Smooth muscle cell (in vitro differentiated cells): ENCODE measurements around the gene PSMA6. TPM values are rescaled to one million over a fixed set of nuclear protein-coding genes. Genes with fewer than 3 reads are reported as not detected.

Source experiments
- DNase-seq: peaks from one replicate; lab custom pipeline; 2025; ENCODE audit not compliant: unreplicated experiment; lab: John Stamatoyannopoulos, UW
- H2AFZ ChIP-seq: fragments of 200-600 bp; sonication (generic); 2 replicates; pipeline ENCODE4 v1.6.0; 2016; ENCODE audit warnings: antibody characterized with exemption, low read depth, mild to moderate bottlenecking
- H3F3A ChIP-seq: fragments of 200-600 bp; sonication (generic); 2 replicates; pipeline ENCODE4 v1.6.0; 2017; ENCODE audit warnings: antibody characterized with exemption, low read depth
- H3K27ac ChIP-seq: fragments of 200-600 bp; sonication (generic); 2 replicates; pipeline ENCODE4 v1.5.1; 2016; ENCODE audit warnings: low read depth, mild to moderate bottlenecking
- H3K27me3 ChIP-seq: fragments of 200-600 bp; sonication (generic); 2 replicates; pipeline ENCODE4 v1.6.1; 2016; ENCODE audit warnings: low read depth, mild to moderate bottlenecking
- H3K36me3 ChIP-seq: fragments of 200-600 bp; sonication (generic); 2 replicates; pipeline ENCODE4 v1.5.1; 2016; ENCODE audit warnings: low read depth
- H3K4me1 ChIP-seq: fragments of 200-600 bp; sonication (generic); 2 replicates; pipeline ENCODE4 v1.5.1; 2016; ENCODE audit warnings: low read depth
- H3K4me2 ChIP-seq: fragments of 200-600 bp; sonication (generic); 2 replicates; pipeline ENCODE4 v1.6.0; 2016; ENCODE audit warnings: mild to moderate bottlenecking
- H3K4me3 ChIP-seq: fragments of 200-600 bp; sonication (generic); 2 replicates; pipeline ENCODE4 v1.5.1; 2016; ENCODE audit warnings: mild to moderate bottlenecking
- H3K79me2 ChIP-seq: fragments of 200-600 bp; sonication (generic); 2 replicates; pipeline ENCODE4 v1.6.0; 2016; ENCODE audit warnings: low read depth, mild to moderate bottlenecking
- H3K9ac ChIP-seq: fragments of 200-600 bp; sonication (generic); 2 replicates; pipeline ENCODE4 v1.6.0; 2016; ENCODE audit warnings: low read depth
- H3K9me3 ChIP-seq: fragments of 200-600 bp; sonication (generic); replicated peaks from 2 replicates; pipeline ENCODE4 v1.5.1; 2016; ENCODE audit warnings: low read depth
- H4K20me1 ChIP-seq: fragments of 200-600 bp; sonication (generic); 2 replicates; pipeline ENCODE4 v1.6.0; 2016; ENCODE audit warnings: low read depth
- WGBS: methylation state at CpG from one replicate; pipeline ENCODE4 v1.1.7; 2016; ENCODE audit warnings: low lambda C conversion rate; 5-methylcytosine and 5-hydroxymethylcytosine counted together
- polyA plus RNA-seq: library from polyadenylated mRNA; unstranded; fragments of >200 nt; fragmentation: Nextera tagmentation; extraction: Ambion mirVana; gene quantifications from 2 replicates; pipeline ENCODE4 v1.2.1, GENCODE V29; 2016
- total RNA-seq: library from RNA; depleted of rRNA; stranded (reverse); fragments of >200 nt; gene quantifications from 2 replicates; pipeline ENCODE4 v1.2.3, GENCODE V29; 2014
- TF ChIP-seq, protein P1 (sequence below): fragments of 200-600 bp; sonication (generic); IDR thresholded peaks from 2 replicates; pipeline ENCODE4 v1.5.1; 2017; ENCODE audit warnings: borderline replicate concordance, mild to moderate bottlenecking, antibody characterized with exemption; ENCODE audit not compliant: insufficient read depth, poor library complexity, severe bottlenecking

The PSMA6 gene
- total and polyA plus RNA-seq, 2 experiments from 2014 or later = 251 to 315 TPM

DNA sequence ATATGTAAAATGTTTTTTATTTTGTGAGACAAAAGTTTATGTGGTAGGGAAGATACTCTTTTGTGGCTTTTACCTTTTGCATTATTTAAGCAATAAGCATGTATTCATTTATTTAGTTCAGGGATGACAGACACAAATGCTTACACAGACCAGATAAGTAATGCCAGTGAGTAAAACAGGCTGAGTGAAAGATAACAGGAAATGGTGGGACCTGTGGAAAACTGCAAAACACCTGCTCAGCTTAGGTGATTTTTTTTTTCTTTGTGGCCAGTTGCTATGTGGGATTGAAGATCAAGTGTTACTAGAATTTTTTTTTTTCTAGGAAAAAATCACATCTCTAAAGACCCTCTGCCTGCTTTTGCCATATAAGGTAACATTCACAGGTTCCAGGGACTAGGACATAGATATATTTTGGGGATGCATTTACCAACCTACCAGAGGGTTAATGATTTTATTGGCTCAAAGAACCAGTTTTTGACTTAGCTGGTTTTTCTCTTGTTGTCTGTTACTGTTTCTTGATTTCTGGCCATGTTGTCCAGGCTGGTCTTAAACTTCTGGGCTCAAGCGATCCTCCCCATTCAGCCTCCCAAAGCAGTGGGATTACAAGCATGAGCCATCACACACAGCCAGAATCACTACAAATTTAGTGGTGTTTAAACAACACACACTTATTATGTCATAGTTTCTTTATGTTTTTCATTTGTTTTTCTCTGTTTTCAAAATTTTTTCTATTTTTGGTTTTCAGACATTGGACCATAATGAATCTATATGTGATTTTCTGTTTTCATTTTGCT is 9.8 kb downstream of the PSMA6 start:
- Histone ChIP-seq H3K9me3 (no peaks in the 10 kb centered on the region), H2AFZ (no peak overlapping the region), H3K27ac (no peak overlapping the region), H3F3A (no peaks in the 10 kb centered on the region), H3K4me1 (no peaks in the 10 kb centered on the region), H3K4me3 (no peak overlapping the region), H3K36me3 (no peaks in the 10 kb centered on the region), H3K27me3 (no peaks in the 10 kb centered on the region), H3K4me2 (no peak overlapping the region), H4K20me1 (peaks cover 98% of the 10 kb centered on the region), H3K9ac (no peak overlapping the region), H3K79me2 (peaks cover 99% of the 10 kb centered on the region)
- no peak for DNase-seq
- TF ChIP-seq, protein P1, sequence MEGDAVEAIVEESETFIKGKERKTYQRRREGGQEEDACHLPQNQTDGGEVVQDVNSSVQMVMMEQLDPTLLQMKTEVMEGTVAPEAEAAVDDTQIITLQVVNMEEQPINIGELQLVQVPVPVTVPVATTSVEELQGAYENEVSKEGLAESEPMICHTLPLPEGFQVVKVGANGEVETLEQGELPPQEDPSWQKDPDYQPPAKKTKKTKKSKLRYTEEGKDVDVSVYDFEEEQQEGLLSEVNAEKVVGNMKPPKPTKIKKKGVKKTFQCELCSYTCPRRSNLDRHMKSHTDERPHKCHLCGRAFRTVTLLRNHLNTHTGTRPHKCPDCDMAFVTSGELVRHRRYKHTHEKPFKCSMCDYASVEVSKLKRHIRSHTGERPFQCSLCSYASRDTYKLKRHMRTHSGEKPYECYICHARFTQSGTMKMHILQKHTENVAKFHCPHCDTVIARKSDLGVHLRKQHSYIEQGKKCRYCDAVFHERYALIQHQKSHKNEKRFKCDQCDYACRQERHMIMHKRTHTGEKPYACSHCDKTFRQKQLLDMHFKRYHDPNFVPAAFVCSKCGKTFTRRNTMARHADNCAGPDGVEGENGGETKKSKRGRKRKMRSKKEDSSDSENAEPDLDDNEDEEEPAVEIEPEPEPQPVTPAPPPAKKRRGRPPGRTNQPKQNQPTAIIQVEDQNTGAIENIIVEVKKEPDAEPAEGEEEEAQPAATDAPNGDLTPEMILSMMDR = no peak
- WGBS = 94% methylated on average over 1 of the region's 1 CpG

DNA sequence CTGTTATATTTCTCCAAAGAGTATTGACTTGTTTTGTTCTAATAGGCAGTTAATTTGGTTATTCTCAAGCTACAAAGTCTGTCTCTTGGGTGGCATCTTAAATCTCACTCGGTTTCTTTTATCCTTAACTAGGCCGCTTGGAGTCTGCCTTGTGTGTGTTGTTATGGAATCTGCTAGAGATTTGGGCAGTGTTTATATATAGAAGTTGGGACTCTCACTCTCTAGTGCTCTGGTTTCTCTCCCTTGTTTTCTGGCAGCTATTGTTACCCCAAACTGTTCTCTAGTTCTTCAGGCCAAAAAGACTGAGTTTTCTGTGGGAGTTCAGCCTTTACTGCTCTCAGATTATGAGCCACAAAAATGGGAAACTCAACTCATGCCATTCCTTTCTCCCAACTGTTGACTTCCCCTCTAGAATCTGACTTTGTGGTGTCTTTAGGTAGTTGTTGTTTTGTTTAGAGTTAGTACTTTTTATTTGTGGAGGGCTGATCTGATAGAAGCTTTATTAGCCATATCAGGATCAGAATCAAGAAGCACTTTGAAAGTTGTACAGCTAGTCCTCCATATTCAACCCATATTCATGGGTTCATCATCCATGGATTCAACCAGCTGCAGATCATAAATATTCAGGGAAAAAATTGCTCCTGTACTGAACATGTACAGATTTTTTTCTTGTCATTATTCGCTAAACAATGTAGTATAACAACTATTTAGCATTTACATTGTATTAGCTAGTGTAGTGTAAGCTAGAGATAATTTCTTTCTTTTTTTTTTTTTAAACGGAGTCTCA is 11.2 kb downstream of the PSMA6 start:
- Histone ChIP-seq H3K4me1 (no peaks in the 10 kb centered on the region), H3K27ac (no peak overlapping the region), H2AFZ (no peak overlapping the region), H3K36me3 (no peaks in the 10 kb centered on the region), H3K27me3 (no peaks in the 10 kb centered on the region), H3K4me2 (no peak overlapping the region), H3K79me2 (peaks cover 99% of the 10 kb centered on the region), H3F3A (no peaks in the 10 kb centered on the region), H3K9ac (no peak overlapping the region), H3K4me3 (no peak overlapping the region), H4K20me1 (peaks cover 98% of the 10 kb centered on the region), H3K9me3 (no peaks in the 10 kb centered on the region)
- TF ChIP-seq, protein P1 = no peak
- no peak for DNase-seq
- WGBS = 82% methylated on average over 4 of the region's 4 CpGs

DNA sequence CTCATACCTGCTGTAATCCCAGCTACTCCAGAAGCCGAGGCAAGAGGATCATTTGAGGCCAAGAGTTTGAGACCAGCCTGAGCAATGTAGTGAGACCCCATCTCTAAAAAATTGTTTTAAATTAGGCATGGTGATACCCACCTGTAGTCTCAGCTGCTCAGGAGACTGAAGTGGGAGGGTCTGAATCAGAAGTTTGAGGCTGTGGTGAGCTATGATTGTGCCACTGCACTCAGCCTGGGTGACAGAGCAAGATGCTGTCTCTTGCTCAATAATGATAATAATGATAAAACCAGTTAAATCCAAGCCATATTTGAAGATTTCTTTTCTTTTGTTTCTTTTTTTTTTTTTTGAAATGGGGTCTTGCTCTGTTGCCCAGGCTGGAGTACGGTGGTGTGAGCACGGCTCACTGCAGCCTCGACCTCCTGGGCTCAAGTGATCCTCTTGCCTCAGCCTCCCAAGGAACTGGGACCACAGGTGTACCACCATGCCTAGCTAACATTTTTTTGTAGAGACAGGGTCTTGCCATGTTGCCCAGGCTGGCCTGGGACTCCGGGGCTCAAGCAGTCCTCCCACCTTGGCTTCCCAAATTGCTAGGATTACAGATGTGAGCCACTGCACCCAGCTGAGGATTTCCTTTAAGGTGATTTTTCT is 12.8 kb downstream of the PSMA6 start:
- no peaks in the 10 kb centered on the region for H3K9me3 ChIP-seq
- H3K27ac ChIP-seq = no peak overlapping the region
- no peak overlapping the region for H2AFZ ChIP-seq
- DNase-seq = no peak
- no peak overlapping the region for H3K9ac ChIP-seq
- 97% methylated on average over 5 of the region's 5 CpGs for WGBS
- no peaks in the 10 kb centered on the region for H3K27me3 ChIP-seq
- no peaks in the 10 kb centered on the region for H3F3A ChIP-seq
- H4K20me1 ChIP-seq = peaks cover 96% of the 10 kb centered on the region
- no peaks in the 10 kb centered on the region for H3K4me1 ChIP-seq
- H3K36me3 ChIP-seq = peaks cover 11% of the 10 kb centered on the region
- H3K4me2 ChIP-seq = no peak overlapping the region
- H3K79me2 ChIP-seq = peaks cover 99% of the 10 kb centered on the region
- TF ChIP-seq, protein P1 = no peak
- H3K4me3 ChIP-seq = no peak overlapping the region
